HUES48 (cell line): ENCODE data around the gene CPXM2.

Source experiments
- H3K27ac ChIP-seq: one replicate; pipeline ENCODE4 v1.7.0; 2013; ENCODE audit warnings: low read depth, low read length, inconsistent platforms
- H3K27me3 ChIP-seq: 2 replicates; pipeline ENCODE4 v1.6.1; 2013; ENCODE audit warnings: mild to moderate bottlenecking, low read length; ENCODE audit not compliant: control insufficient read depth, insufficient read depth
- H3K36me3 ChIP-seq: 2 replicates; pipeline ENCODE4 v1.6.1; 2013; ENCODE audit warnings: low read length; ENCODE audit not compliant: control insufficient read depth, insufficient read depth
- H3K4me1 ChIP-seq: 2 replicates; pipeline ENCODE4 v1.6.1; 2013; ENCODE audit warnings: mild to moderate bottlenecking, low read length; ENCODE audit not compliant: control insufficient read depth, insufficient read depth
- H3K4me3 ChIP-seq: 2 replicates; pipeline ENCODE4 v1.5.1; 2013; ENCODE audit warnings: mild to moderate bottlenecking, low read depth, low read length
- H3K9ac ChIP-seq: 2 replicates; pipeline ENCODE4 v1.6.1; 2013; ENCODE audit warnings: mild to moderate bottlenecking, low read depth, low read length, moderate library complexity
- H3K9me3 ChIP-seq: 2 replicates; pipeline ENCODE4 v1.6.1; 2013; ENCODE audit warnings: low read length; ENCODE audit not compliant: control insufficient read depth, insufficient read depth

The CPXM2 gene

GRCh38 chr10:123718544-123719060, 173.0 kb downstream of the CPXM2 start:
- H3K36me3 ChIP-seq: no peaks in the 10 kb centered on the region
- H3K27ac ChIP-seq: no peak overlapping the region
- H3K9ac ChIP-seq: no peak overlapping the region
- H3K4me1 ChIP-seq: no peaks in the 10 kb centered on the region
- no peak overlapping the region for H3K4me3 ChIP-seq
- no peaks in the 10 kb centered on the region for H3K27me3 ChIP-seq
- H3K9me3 ChIP-seq: no peaks in the 10 kb centered on the region

GRCh38 chr10:123717336-123717735, 174.3 kb downstream of the CPXM2 start:
- Histone ChIP-seq H3K9me3 (no peaks in the 10 kb centered on the region), H3K4me1 (no peaks in the 10 kb centered on the region), H3K27me3 (no peaks in the 10 kb centered on the region), H3K4me3 (no peak overlapping the region), H3K27ac (no peak overlapping the region), H3K36me3 (no peaks in the 10 kb centered on the region), H3K9ac (no peak overlapping the region)

- no peak overlapping the region for H3K27ac ChIP-seq
- H3K27me3 ChIP-seq: no peaks in the 10 kb centered on the region
- no peaks in the 10 kb centered on the region for H3K9me3 ChIP-seq
- H3K36me3 ChIP-seq: no peaks in the 10 kb centered on the region
- H3K4me3 ChIP-seq: no peak overlapping the region
- H3K9ac ChIP-seq: no peak overlapping the region
- H3K4me1 ChIP-seq: no peaks in the 10 kb centered on the region
Measured at GRCh38 chr10:123715546-123715945, 176.1 kb downstream of the CPXM2 start.

- no peak overlapping the region for H3K9ac ChIP-seq
- no peaks in the 10 kb centered on the region for H3K27me3 ChIP-seq
- H3K4me3 ChIP-seq: no peak overlapping the region
- H3K27ac ChIP-seq: no peak overlapping the region
- H3K36me3 ChIP-seq: no peaks in the 10 kb centered on the region
- H3K9me3 ChIP-seq: no peaks in the 10 kb centered on the region
- H3K4me1 ChIP-seq: no peaks in the 10 kb centered on the region
Measured at GRCh38 chr10:123706236-123706635, 185.4 kb downstream of the CPXM2 start.

- Histone ChIP-seq H3K4me1 (no peaks in the 10 kb centered on the region), H3K27ac (no peak overlapping the region), H3K9ac (no peak overlapping the region), H3K27me3 (no peaks in the 10 kb centered on the region), H3K36me3 (no peaks in the 10 kb centered on the region), H3K9me3 (no peaks in the 10 kb centered on the region), H3K4me3 (no peak overlapping the region)
Measured at GRCh38 chr10:123704812-123705211, 186.8 kb downstream of the CPXM2 start.

GRCh38 chr10:123704076-123704475, 187.5 kb downstream of the CPXM2 start:
- Histone ChIP-seq H3K27me3 (no peaks in the 10 kb centered on the region), H3K36me3 (no peaks in the 10 kb centered on the region), H3K27ac (no peak overlapping the region), H3K9ac (no peak overlapping the region), H3K4me3 (no peak overlapping the region), H3K4me1 (no peaks in the 10 kb centered on the region), H3K9me3 (no peaks in the 10 kb centered on the region)

GRCh38 chr10:123703195-123703790, 188.3 kb downstream of the CPXM2 start:
- Histone ChIP-seq H3K9ac (no peak overlapping the region), H3K4me1 (no peaks in the 10 kb centered on the region), H3K9me3 (no peaks in the 10 kb centered on the region), H3K36me3 (no peaks in the 10 kb centered on the region), H3K4me3 (no peak overlapping the region), H3K27me3 (no peaks in the 10 kb centered on the region), H3K27ac (no peak overlapping the region)
